ENCODE data around the gene AASS.
"Not testable (repeated sequence)": the region's sequence is repeated elsewhere in the genome, so short reads cannot be mapped to it uniquely, and the experiment has no call there.

Gene AASS

GRCh38 chr7:122145937-122146645 lies 2.0 kb upstream of the AASS start:
- no peaks in the 10 kb centered on the region for H3K9me3 ChIP-seq (ENCODE audit: insufficient read depth, low read depth, low read length)
- H3K4me3 ChIP-seq (ENCODE audit: low read length) = peak overlapping the region; percentile 34; the same call in 1 of the 2 replicates
- H3K4me1 ChIP-seq (ENCODE audit: insufficient read depth, low read length) = peaks cover 45% of the 10 kb centered on the region
- H3K27ac ChIP-seq (ENCODE audit: low read length) = peak overlapping the region; percentile 59
- peaks cover 11% of the 10 kb centered on the region; the same call in 1 of the 2 replicates for H3K36me3 ChIP-seq (ENCODE audit: insufficient read depth, low read depth, low read length)
- H3K27me3 ChIP-seq (ENCODE audit: insufficient read depth, low read length) = no peaks in the 10 kb centered on the region
- H3K9ac ChIP-seq (ENCODE audit: low read depth, low read length) = peak overlapping the region; percentile 62

- H3K9me3 ChIP-seq (ENCODE audit: insufficient read depth, low read depth, low read length) = no peaks in the 10 kb centered on the region
- H3K27ac ChIP-seq (ENCODE audit: low read length) = peak overlapping the region; percentile 72
- H3K9ac ChIP-seq (ENCODE audit: low read depth, low read length) = peak overlapping the region; percentile 96
- peaks cover 36% of the 10 kb centered on the region for H3K4me1 ChIP-seq (ENCODE audit: insufficient read depth, low read length)
- H3K36me3 ChIP-seq (ENCODE audit: insufficient read depth, low read depth, low read length) = peaks cover 18% of the 10 kb centered on the region
- H3K4me3 ChIP-seq (ENCODE audit: low read length) = peak overlapping the region; percentile 87
- no peaks in the 10 kb centered on the region for H3K27me3 ChIP-seq (ENCODE audit: insufficient read depth, low read length)
Measured at GRCh38 chr7:122143376-122143750, 686 bp downstream of the AASS start.

GRCh38 chr7:122140918-122141317 lies 3.1 kb downstream of the AASS start:
- H3K9ac ChIP-seq (ENCODE audit: low read depth, low read length) = peak overlapping the region; percentile 96; the same call in 1 of the 2 replicates
- H3K4me3 ChIP-seq (ENCODE audit: low read length) = peak overlapping the region; percentile 87
- H3K4me1 ChIP-seq (ENCODE audit: insufficient read depth, low read length) = peaks cover 25% of the 10 kb centered on the region
- H3K36me3 ChIP-seq (ENCODE audit: insufficient read depth, low read depth, low read length) = peaks cover 32% of the 10 kb centered on the region
- no peak overlapping the region for H3K27ac ChIP-seq (ENCODE audit: low read length)
- H3K27me3 ChIP-seq (ENCODE audit: insufficient read depth, low read length) = no peaks in the 10 kb centered on the region
- no peaks in the 10 kb centered on the region for H3K9me3 ChIP-seq (ENCODE audit: insufficient read depth, low read depth, low read length)

GRCh38 chr7:122137251-122138077 lies 6.6 kb downstream of the AASS start:
- Histone ChIP-seq H3K27me3 (ENCODE audit: insufficient read depth, low read length) (no peaks in the 10 kb centered on the region), H3K9me3 (ENCODE audit: insufficient read depth, low read depth, low read length) (no peaks in the 10 kb centered on the region), H3K4me3 (ENCODE audit: low read length) (peak overlapping the region; percentile 33), H3K27ac (ENCODE audit: low read length) (no peak overlapping the region), H3K36me3 (ENCODE audit: insufficient read depth, low read depth, low read length) (peaks cover 62% of the 10 kb centered on the region), H3K4me1 (ENCODE audit: insufficient read depth, low read length) (peaks cover 15% of the 10 kb centered on the region), H3K9ac (ENCODE audit: low read depth, low read length) (peak overlapping the region; percentile 24; the same call in 1 of the 2 replicates)

- H3K4me1 ChIP-seq (ENCODE audit: insufficient read depth, low read length) = peaks cover 15% of the 10 kb centered on the region
- H3K4me3 ChIP-seq (ENCODE audit: low read length) = peak overlapping the region; percentile 33; the same call in 1 of the 2 replicates
- peaks cover 64% of the 10 kb centered on the region for H3K36me3 ChIP-seq (ENCODE audit: insufficient read depth, low read depth, low read length)
- no peak overlapping the region for H3K27ac ChIP-seq (ENCODE audit: low read length)
- no peaks in the 10 kb centered on the region for H3K27me3 ChIP-seq (ENCODE audit: insufficient read depth, low read length)
- H3K9ac ChIP-seq (ENCODE audit: low read depth, low read length) = no peak overlapping the region; the same call in 1 of the 2 replicates
- no peaks in the 10 kb centered on the region for H3K9me3 ChIP-seq (ENCODE audit: insufficient read depth, low read depth, low read length)
Measured at GRCh38 chr7:122136639-122137245, 7.3 kb downstream of the AASS start.

GRCh38 chr7:122136078-122136477 lies 8.0 kb downstream of the AASS start:
- Histone ChIP-seq H3K36me3 (ENCODE audit: insufficient read depth, low read depth, low read length) (peaks cover 64% of the 10 kb centered on the region), H3K9me3 (ENCODE audit: insufficient read depth, low read depth, low read length) (no peaks in the 10 kb centered on the region), H3K27ac (ENCODE audit: low read length) (no peak overlapping the region), H3K9ac (ENCODE audit: low read depth, low read length) (no peak overlapping the region), H3K27me3 (ENCODE audit: insufficient read depth, low read length) (no peaks in the 10 kb centered on the region), H3K4me3 (ENCODE audit: low read length) (no peak overlapping the region; the same call in 1 of the 2 replicates), H3K4me1 (ENCODE audit: insufficient read depth, low read length) (peaks cover 15% of the 10 kb centered on the region)

GRCh38 chr7:122135275-122135674 lies 8.8 kb downstream of the AASS start:
- Histone ChIP-seq H3K9ac (ENCODE audit: low read depth, low read length) (no peak overlapping the region), H3K9me3 (ENCODE audit: insufficient read depth, low read depth, low read length) (no peaks in the 10 kb centered on the region), H3K36me3 (ENCODE audit: insufficient read depth, low read depth, low read length) (peaks cover 70% of the 10 kb centered on the region), H3K4me1 (ENCODE audit: insufficient read depth, low read length) (peaks cover 15% of the 10 kb centered on the region), H3K27me3 (ENCODE audit: insufficient read depth, low read length) (no peaks in the 10 kb centered on the region), H3K4me3 (ENCODE audit: low read length) (no peak overlapping the region), H3K27ac (ENCODE audit: low read length) (no peak overlapping the region)

GRCh38 chr7:122134793-122135192 lies 9.3 kb downstream of the AASS start:
- not testable (repeated sequence) for H3K27me3 ChIP-seq (ENCODE audit: insufficient read depth, low read length); H3K9me3 ChIP-seq (ENCODE audit: insufficient read depth, low read depth, low read length); H3K4me3 ChIP-seq (ENCODE audit: low read length); H3K27ac ChIP-seq (ENCODE audit: low read length); H3K9ac ChIP-seq (ENCODE audit: low read depth, low read length)
- H3K36me3 ChIP-seq (ENCODE audit: insufficient read depth, low read depth, low read length) = peaks cover 75% of the 10 kb centered on the region
- peaks cover 15% of the 10 kb centered on the region for H3K4me1 ChIP-seq (ENCODE audit: insufficient read depth, low read length)

GRCh38 chr7:122133477-122133876 lies 10.6 kb downstream of the AASS start:
- H3K4me1 ChIP-seq (ENCODE audit: insufficient read depth, low read length) = peaks cover 12% of the 10 kb centered on the region
- no peak overlapping the region for H3K27ac ChIP-seq (ENCODE audit: low read length)
- H3K27me3 ChIP-seq (ENCODE audit: insufficient read depth, low read length) = no peaks in the 10 kb centered on the region
- no peaks in the 10 kb centered on the region for H3K9me3 ChIP-seq (ENCODE audit: insufficient read depth, low read depth, low read length)
- no peak overlapping the region for H3K4me3 ChIP-seq (ENCODE audit: low read length)
- H3K9ac ChIP-seq (ENCODE audit: low read depth, low read length) = no peak overlapping the region
- H3K36me3 ChIP-seq (ENCODE audit: insufficient read depth, low read depth, low read length) = peaks cover 83% of the 10 kb centered on the region

- peaks cover 90% of the 10 kb centered on the region for H3K36me3 ChIP-seq (ENCODE audit: insufficient read depth, low read depth, low read length)
- H3K9me3 ChIP-seq (ENCODE audit: insufficient read depth, low read depth, low read length) = no peaks in the 10 kb centered on the region
Measured at GRCh38 chr7:122132341-122132740, 11.7 kb downstream of the AASS start.

GRCh38 chr7:122123746-122124145 lies 20.3 kb downstream of the AASS start:
- peaks cover 100% of the 10 kb centered on the region for H3K36me3 ChIP-seq (ENCODE audit: insufficient read depth, low read depth, low read length)
- no peak overlapping the region for H3K27ac ChIP-seq (ENCODE audit: low read length)
- H3K4me3 ChIP-seq (ENCODE audit: low read length) = no peak overlapping the region
- H3K27me3 ChIP-seq (ENCODE audit: insufficient read depth, low read length) = no peaks in the 10 kb centered on the region
- H3K4me1 ChIP-seq (ENCODE audit: insufficient read depth, low read length) = no peaks in the 10 kb centered on the region
- H3K9me3 ChIP-seq (ENCODE audit: insufficient read depth, low read depth, low read length) = no peaks in the 10 kb centered on the region
- H3K9ac ChIP-seq (ENCODE audit: low read depth, low read length) = no peak overlapping the region

More at GRCh38 chr7:122132341-122132740, 11.7 kb downstream of the AASS start:
- Histone ChIP-seq H3K9ac (ENCODE audit: low read depth, low read length) (no peak overlapping the region), H3K27me3 (ENCODE audit: insufficient read depth, low read length) (no peaks in the 10 kb centered on the region), H3K4me1 (ENCODE audit: insufficient read depth, low read length) (peaks cover 5% of the 10 kb centered on the region; the same call in 1 of the 2 replicates), H3K4me3 (ENCODE audit: low read length) (no peak overlapping the region), H3K27ac (ENCODE audit: low read length) (no peak overlapping the region)
